ENCODE results near the gene NR1D1. TPM values are rescaled to one million over a fixed set of nuclear protein-coding genes. Genes with fewer than 3 reads are reported as not detected.

NR1D1 gene
- total RNA-seq = 1.6 TPM

DNA sequence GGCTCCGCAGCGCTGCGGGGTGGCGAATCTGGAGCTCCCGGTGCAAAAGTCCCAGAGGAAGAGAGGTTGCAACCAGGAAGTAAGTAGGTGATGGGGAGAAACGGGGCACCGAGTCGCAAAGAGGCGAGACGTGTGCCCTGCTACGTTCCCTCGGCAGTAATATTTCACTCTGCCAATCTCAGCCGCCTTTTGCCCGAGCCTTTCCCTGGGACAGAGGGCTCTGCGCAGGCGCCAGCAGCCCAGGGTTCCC, at the start of gene NR1D1:
Gene NR1D1 (minus strand): TSS at position 171 of the 250 bp plus-strand sequence. CDS start 495 bp downstream, outside the sequence.

DNA sequence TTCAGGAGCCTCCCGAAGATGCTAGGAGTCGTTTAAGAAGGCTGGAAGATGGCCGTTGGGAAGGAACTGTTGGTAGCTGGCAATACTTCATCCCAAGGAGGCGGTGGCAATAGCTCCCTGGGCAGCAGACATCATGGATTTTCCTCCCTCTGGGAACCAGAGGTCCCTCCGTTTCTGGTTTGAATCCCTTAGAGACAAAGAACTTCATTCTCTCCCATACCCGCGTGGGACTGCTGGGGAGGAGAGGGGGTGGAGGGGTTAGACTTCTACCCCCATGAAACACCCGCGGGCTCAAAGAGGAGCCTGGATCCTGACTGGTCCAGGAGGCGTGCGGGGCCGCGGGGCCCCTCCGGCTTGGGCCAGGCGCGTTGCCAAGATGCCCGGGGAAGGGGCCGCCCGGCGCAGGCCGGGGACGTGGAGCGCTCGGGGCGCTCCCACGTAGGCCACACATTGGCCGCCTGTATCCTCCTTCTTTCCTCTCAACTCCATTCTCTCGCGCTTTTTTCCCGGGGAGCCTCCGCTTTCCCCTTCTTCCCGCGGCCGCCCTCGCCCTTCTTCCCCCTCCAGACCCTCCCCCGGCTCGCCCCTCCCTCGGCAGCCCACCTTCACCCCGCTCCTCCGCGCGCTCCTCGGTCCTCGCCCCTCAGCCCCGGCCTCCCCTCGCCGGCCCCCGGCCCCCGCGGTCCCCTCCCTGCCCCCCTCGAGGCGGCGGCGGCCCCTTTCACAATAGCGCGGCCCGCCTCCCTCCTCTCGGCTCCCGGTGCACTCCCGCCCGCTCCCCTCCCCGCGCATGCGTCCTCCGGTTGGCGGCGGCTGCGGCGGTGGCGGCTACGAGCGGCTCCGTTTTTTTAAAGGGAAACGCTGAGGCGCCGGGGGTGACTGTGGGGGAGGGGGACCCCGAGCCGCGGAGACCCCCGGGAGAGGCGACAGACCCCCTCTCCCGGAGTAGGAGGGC, 21.1 kb upstream of the NR1D1 start, which contains the start of gene MSL1:
Gene MSL1 (plus strand): TSS at position 791 of the 955 bp plus-strand sequence. CDS start 642 bp downstream, outside the sequence.

DNA sequence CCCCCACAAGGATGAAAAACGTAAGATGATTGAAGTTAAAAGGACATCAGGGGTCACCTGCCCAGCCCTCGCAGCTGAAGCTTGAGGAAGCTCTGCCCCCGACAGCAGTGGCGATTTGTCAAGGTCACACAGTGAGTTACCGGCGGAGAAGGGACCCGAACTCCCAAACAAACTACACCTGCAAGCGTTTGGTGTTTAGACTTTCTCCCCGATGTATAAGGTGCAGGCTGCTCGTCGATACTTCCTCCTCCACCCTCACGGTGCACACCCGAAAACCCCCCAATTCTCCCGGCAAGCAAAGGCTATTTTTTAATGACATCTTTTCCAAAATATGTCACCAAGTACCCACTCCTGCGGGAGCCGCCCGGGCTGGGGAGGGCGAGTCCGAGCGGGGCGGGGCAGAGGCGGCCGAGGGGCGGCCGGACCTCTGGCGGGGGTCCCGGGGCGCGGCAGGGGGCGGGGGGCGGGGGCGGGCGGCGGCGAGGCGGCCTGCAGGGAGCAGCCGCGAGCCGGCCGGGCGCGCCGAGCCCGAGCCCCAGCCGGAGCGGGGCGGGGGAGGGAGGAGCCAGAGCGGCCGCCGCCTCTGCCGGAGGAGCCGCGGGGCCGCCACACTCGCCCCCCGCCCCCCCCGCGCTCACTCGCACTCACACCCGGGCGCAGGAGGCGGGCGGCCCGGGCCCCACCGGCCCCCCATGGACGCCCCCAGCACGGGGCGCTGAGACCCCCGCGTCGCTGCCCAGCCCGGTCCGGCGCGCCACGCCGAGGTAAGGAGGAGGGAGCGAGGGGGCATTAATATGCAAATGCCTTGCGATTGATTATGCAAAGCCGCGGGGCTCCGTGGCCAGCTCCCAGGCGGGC, 37.8 kb downstream of the NR1D1 start, which contains the start of gene THRA:
Gene THRA (plus strand): TSS at position 637 of the 858 bp plus-strand sequence. CDS start 11,524 bp downstream, outside the sequence.

Other genes starting within 250 kb of the NR1D1 start
- gene IKZF3, start 236.3 kb downstream of the NR1D1 start, total RNA-seq = under 0.01 TPM
- not detected for gene ZPBP2, start 232.4 kb downstream of the NR1D1 start, total RNA-seq
- gene GSDMB, start 182.0 kb downstream of the NR1D1 start, total RNA-seq = 6.9 TPM
- 40.4 TPM for gene ORMDL3, start 173.0 kb downstream of the NR1D1 start, total RNA-seq
- gene LRRC3C, start 172.9 kb downstream of the NR1D1 start, total RNA-seq = not detected
- gene GSDMA, start 137.6 kb downstream of the NR1D1 start, total RNA-seq = not detected
- 66.0 TPM for gene PSMD3, start 119.8 kb downstream of the NR1D1 start, total RNA-seq
- not detected for gene CSF3, start 85.1 kb downstream of the NR1D1 start, total RNA-seq
- 89.7 TPM for gene MED24, start 46.2 kb downstream of the NR1D1 start, total RNA-seq
- 90.7 TPM for gene THRA, start 37.6 kb downstream of the NR1D1 start, total RNA-seq
- gene MSL1, start 21.4 kb upstream of the NR1D1 start, total RNA-seq = 120 TPM
- gene CASC3, start 39.9 kb upstream of the NR1D1 start, total RNA-seq = 54.2 TPM
- 23.8 TPM for gene RAPGEFL1, start 76.9 kb upstream of the NR1D1 start, total RNA-seq
- 8.8 TPM for gene WIPF2, start 118.7 kb upstream of the NR1D1 start, total RNA-seq
- 4.8 TPM for gene CDC6, start 187.3 kb upstream of the NR1D1 start, total RNA-seq
- 8.5 TPM for gene RARA, start 208.6 kb upstream of the NR1D1 start, total RNA-seq

All from diencephalon (tissue), 1 donor.